PC-9 (cell line): ENCODE results near the gene SORBS2.

Experiments
- CTCF ChIP-seq: fragments of 200-600 bp; sonication (generic); conservative IDR thresholded peaks from 2 replicates; pipeline ENCODE4 v1.6.1; 2017; ENCODE audit warnings: mixed run types, antibody characterized with exemption, mild to moderate bottlenecking, moderate library complexity
- EZH2 ChIP-seq: fragments of 200-600 bp; sonication (generic); IDR thresholded peaks from 2 replicates; pipeline ENCODE4 v1.8.0; 2017; ENCODE audit warnings: antibody characterized with exemption, low read depth

DNA sequence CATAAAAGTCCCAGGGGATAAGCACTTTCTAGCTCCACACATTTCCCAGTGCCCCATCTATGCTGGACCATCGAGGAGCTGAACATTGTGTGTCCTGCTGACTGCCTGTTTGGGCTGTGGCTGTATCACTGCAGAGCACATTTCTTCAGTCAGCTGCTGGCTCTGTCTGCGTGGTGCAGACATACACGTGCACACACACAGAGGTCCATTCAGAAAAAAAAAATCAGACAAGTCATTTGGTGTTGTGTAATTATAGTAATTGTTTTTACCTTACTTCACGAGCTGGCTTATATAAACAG lies 275.6 kb downstream of the SORBS2 start:
- no peak for TF ChIP-seq CTCF
- no peak for TF ChIP-seq EZH2
